ENCODE data around the gene CACNA1B. TPM values are rescaled to one million over a fixed set of nuclear protein-coding genes. Genes with fewer than 3 reads are reported as not detected.
"Not testable (repeated sequence)": the region's sequence is repeated elsewhere in the genome, so short reads cannot be mapped to it uniquely, and the experiment has no call there.

Gene CACNA1B
- total and polyA plus RNA-seq, 2 of the 13 experiments (the other 11 are each of a cell fraction or from before 2014, with no cell fraction given), result under 0.01 to 0.04 TPM

DNA sequence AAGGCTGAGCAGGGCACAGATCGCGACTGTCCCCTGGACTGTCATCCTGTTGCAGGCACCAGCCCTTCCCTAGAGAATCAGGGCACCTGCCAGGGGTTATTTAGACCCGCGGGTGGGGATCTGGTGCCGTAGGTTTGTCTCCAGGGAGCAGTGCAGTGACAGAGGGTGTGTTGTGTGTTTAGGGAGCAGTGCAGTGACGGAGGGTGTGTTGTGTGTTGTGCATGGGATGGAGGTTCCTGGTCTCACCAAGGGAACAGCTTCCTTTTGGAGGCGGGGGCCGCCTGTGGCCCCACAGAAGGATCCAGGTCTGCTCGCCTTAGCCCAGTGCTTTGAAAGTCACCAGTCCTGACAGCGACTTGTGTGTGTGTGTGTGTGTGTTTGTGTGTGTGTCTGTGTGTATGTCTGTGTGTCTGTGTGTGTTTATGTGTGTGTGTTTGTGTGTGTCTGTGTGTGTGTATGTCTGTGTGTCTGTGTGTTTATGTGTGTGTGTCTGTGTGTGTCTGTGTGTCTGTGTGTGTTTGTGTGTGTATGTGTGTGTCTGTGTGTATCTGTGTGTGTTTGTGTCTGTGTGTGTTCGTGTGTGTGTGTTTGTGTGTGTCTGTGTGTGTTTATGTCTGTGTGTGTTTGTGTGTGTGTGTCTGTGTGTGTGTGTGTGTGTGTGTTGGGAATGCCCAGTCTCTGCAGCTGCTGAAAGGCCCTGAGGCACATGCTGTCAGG, 265.1 kb downstream of the CACNA1B start:
- POLR2A ChIA-PET; H3K4me3 ChIP-seq (replicated peaks in 1 of 3; ENCODE audit: insufficient read depth in 1 of 3, low read depth in 2 of 3, low read length in 3 of 3); intact Hi-C loops (cut with micrococcal nuclease; ENCODE audit: unreplicated experiment); H3K9me3 ChIP-seq (ENCODE audit: low read length); FAIRE-seq; H3K27me3 ChIP-seq (ENCODE audit: control insufficient read depth in 1 of 2, insufficient read depth in 2 of 2, low read length in 2 of 2); H2AFZ ChIP-seq (ENCODE audit: low read length); H3K4me2 ChIP-seq (ENCODE audit: low read depth, low read length); BruUV-seq (replicated peaks); H3K27ac ChIP-seq (ENCODE audit: extremely low read length, insufficient read depth, low read length); DNase-seq (ENCODE audit: low spot score); H3K36me3 ChIP-seq (replicated peaks in 1 of 2; ENCODE audit: control insufficient read depth in 1 of 2, insufficient read depth in 2 of 2, low read length in 2 of 2); H3K4me1 ChIP-seq (ENCODE audit: insufficient read depth, low read length); CTCF ChIA-PET (ENCODE audit: low intra/inter-chr PET ratio, low total read pairs); H4K20me1 ChIP-seq (ENCODE audit: insufficient read depth, low read length); in situ Hi-C loops (cut with HindIII; ENCODE audit: extremely low pct_ligation_motif_present, low pct_unique_long_range_greater_than_20kb); H3K9ac ChIP-seq (ENCODE audit: insufficient read depth, low read depth, low read length); H3K79me2 ChIP-seq (ENCODE audit: insufficient read depth, low read length): not testable (repeated sequence)
- ATAC-seq, result peak; percentile 29; the same call in 2 of the 3 replicates
- 27% methylated on average over 10 of the region's 11 CpGs for WGBS (ENCODE audit: low lambda C conversion rate)
- TF ChIP-seq, protein P1, sequence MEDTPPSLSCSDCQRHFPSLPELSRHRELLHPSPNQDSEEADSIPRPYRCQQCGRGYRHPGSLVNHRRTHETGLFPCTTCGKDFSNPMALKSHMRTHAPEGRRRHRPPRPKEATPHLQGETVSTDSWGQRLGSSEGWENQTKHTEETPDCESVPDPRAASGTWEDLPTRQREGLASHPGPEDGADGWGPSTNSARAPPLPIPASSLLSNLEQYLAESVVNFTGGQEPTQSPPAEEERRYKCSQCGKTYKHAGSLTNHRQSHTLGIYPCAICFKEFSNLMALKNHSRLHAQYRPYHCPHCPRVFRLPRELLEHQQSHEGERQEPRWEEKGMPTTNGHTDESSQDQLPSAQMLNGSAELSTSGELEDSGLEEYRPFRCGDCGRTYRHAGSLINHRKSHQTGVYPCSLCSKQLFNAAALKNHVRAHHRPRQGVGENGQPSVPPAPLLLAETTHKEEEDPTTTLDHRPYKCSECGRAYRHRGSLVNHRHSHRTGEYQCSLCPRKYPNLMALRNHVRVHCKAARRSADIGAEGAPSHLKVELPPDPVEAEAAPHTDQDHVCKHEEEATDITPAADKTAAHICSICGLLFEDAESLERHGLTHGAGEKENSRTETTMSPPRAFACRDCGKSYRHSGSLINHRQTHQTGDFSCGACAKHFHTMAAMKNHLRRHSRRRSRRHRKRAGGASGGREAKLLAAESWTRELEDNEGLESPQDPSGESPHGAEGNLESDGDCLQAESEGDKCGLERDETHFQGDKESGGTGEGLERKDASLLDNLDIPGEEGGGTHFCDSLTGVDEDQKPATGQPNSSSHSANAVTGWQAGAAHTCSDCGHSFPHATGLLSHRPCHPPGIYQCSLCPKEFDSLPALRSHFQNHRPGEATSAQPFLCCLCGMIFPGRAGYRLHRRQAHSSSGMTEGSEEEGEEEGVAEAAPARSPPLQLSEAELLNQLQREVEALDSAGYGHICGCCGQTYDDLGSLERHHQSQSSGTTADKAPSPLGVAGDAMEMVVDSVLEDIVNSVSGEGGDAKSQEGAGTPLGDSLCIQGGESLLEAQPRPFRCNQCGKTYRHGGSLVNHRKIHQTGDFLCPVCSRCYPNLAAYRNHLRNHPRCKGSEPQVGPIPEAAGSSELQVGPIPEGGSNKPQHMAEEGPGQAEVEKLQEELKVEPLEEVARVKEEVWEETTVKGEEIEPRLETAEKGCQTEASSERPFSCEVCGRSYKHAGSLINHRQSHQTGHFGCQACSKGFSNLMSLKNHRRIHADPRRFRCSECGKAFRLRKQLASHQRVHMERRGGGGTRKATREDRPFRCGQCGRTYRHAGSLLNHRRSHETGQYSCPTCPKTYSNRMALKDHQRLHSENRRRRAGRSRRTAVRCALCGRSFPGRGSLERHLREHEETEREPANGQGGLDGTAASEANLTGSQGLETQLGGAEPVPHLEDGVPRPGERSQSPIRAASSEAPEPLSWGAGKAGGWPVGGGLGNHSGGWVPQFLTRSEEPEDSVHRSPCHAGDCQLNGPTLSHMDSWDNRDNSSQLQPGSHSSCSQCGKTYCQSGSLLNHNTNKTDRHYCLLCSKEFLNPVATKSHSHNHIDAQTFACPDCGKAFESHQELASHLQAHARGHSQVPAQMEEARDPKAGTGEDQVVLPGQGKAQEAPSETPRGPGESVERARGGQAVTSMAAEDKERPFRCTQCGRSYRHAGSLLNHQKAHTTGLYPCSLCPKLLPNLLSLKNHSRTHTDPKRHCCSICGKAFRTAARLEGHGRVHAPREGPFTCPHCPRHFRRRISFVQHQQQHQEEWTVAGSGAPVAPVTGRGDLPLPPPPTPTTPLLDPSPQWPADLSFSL (CRISPR knock-in tag; IDR thresholded peaks at IDR 0.05), result peak; percentile 60; the same call in 1 of the 2 replicates

DNA sequence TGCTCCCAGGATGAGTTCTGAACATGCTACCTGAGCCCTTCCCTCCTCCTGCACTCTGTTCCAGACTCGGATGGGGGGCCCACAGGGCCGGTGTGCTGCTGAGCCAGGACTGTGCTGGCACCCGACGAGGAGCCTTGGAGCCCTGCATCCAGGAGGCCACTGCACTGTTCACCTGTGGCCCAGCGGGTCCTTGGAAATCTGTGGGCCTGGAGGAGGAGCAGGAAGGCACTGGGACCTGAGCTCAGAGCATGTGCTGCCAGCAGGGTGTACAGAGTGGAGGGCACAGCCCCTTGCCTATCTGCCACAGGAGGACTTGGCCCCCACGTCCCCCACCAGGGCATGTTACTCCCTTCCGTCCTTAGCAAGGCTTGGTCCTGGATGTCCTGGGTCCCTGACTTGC, 265.9 kb downstream of the CACNA1B start:
- WGBS (ENCODE audit: low lambda C conversion rate), result 0% methylated on average over 1 of the region's 7 CpGs
- POLR2A ChIA-PET; H3K9me3 ChIP-seq (ENCODE audit: low read length); H3K9ac ChIP-seq (ENCODE audit: insufficient read depth, low read depth, low read length); H3K27ac ChIP-seq (ENCODE audit: extremely low read length, insufficient read depth, low read length); BruUV-seq (replicated peaks); H4K20me1 ChIP-seq (ENCODE audit: insufficient read depth, low read length); H3K79me2 ChIP-seq (ENCODE audit: insufficient read depth, low read length); H3K27me3 ChIP-seq (ENCODE audit: control insufficient read depth in 1 of 2, insufficient read depth in 2 of 2, low read length in 2 of 2); DNase-seq (ENCODE audit: low spot score); FAIRE-seq; H3K4me3 ChIP-seq (replicated peaks in 1 of 3; ENCODE audit: insufficient read depth in 1 of 3, low read depth in 2 of 3, low read length in 3 of 3); intact Hi-C loops (cut with micrococcal nuclease; ENCODE audit: unreplicated experiment); CTCF ChIA-PET (ENCODE audit: low intra/inter-chr PET ratio, low total read pairs); H3K36me3 ChIP-seq (replicated peaks in 1 of 2; ENCODE audit: control insufficient read depth in 1 of 2, insufficient read depth in 2 of 2, low read length in 2 of 2); H2AFZ ChIP-seq (ENCODE audit: low read length); in situ Hi-C loops (cut with HindIII; ENCODE audit: extremely low pct_ligation_motif_present, low pct_unique_long_range_greater_than_20kb); H3K4me2 ChIP-seq (ENCODE audit: low read depth, low read length); H3K4me1 ChIP-seq (ENCODE audit: insufficient read depth, low read length): not testable (repeated sequence)
- peak; percentile 31; the same call in 2 of the 3 replicates for ATAC-seq

All from HepG2 (cell line).